Peyer's patch (tissue), 4 donors: Measurements from ENCODE around the gene TMEFF1.

Experiments
- CTCF ChIP-seq, 6 experiments: fragments of 450-650 bp in 4 of 6; fragments of 200-600 bp in 2 of 6; sonication (generic) in 1 of 6; IDR thresholded peaks; one replicate each; pipeline ENCODE4 v1.5.1; 2017 to 2019; ENCODE audit warnings: antibody characterized with exemption in 6 of 6, mild to moderate bottlenecking in 3 of 6, moderate library complexity in 1 of 6
- POLR2A ChIP-seq, 2 donors: fragments of 450-650 bp; IDR thresholded peaks; one replicate each; pipeline ENCODE4 v1.5.1; 2017; ENCODE audit warnings: antibody characterized with exemption in 2 of 2, mild to moderate bottlenecking in 2 of 2, moderate library complexity in 2 of 2

GRCh38 chr9:100472268-100472667, 681 bp upstream of the TMEFF1 start:
- no peak for TF ChIP-seq CTCF (IDR thresholded peaks at IDR 0.05)
- TF ChIP-seq POLR2A (IDR thresholded peaks at IDR 0.05): no peak
